Measurements from ENCODE around the gene ULK3. TPM values are rescaled to one million over a fixed set of nuclear protein-coding genes. Genes with fewer than 3 reads are reported as not detected.

The ULK3 gene
- total RNA-seq, 1 experiment from 2014 or later: 19.7 TPM

Other genes starting within 250 kb of the ULK3 start
- 46.1 and 54.9 TPM in 2 replicates for gene CLK3, start 227.3 kb downstream of the ULK3 start, total RNA-seq (2014; rRNA removed; shearing (Covaris generic))
- 6.1 and 6.2 TPM in 2 replicates for gene EDC3, start 147.1 kb downstream of the ULK3 start, total RNA-seq (2014; rRNA removed; shearing (Covaris generic))
- 0.33 and 2.3 TPM in 2 replicates for gene CYP1A1, start 117.6 kb downstream of the ULK3 start, total RNA-seq (2014; rRNA removed; shearing (Covaris generic))
- gene CYP1A2, start 94.3 kb downstream of the ULK3 start, total RNA-seq (2014; rRNA removed; shearing (Covaris generic)): not detected in 2 replicates
- 21.7 and 22.7 TPM in 2 replicates for gene CSK, start 61.1 kb downstream of the ULK3 start, total RNA-seq (2014; rRNA removed; shearing (Covaris generic))
- gene LMAN1L, start 30.3 kb downstream of the ULK3 start, total RNA-seq (2014; rRNA removed; shearing (Covaris generic)): 0.10 TPM in 1 of 2 replicates, not detected in the other
- not detected in 2 replicates for gene CPLX3, start 16.5 kb downstream of the ULK3 start, total RNA-seq (2014; rRNA removed; shearing (Covaris generic))
- gene SCAMP2, start 30.2 kb upstream of the ULK3 start, total RNA-seq (2014; rRNA removed; shearing (Covaris generic)): 14.3 and 21.3 TPM in 2 replicates
- gene MPI, start 46.9 kb upstream of the ULK3 start, total RNA-seq (2014; rRNA removed; shearing (Covaris generic)): 91.1 and 101 TPM in 2 replicates
- gene FAM219B, start 63.7 kb upstream of the ULK3 start, total RNA-seq (2014; rRNA removed; shearing (Covaris generic)): 28.4 and 46.5 TPM in 2 replicates
- gene COX5A, start 94.9 kb upstream of the ULK3 start, total RNA-seq (2014; rRNA removed; shearing (Covaris generic)): 160 and 163 TPM in 2 replicates
- 0.12 TPM in 1 of 2 replicates, not detected in the other for gene RPP25, start 113.6 kb upstream of the ULK3 start, total RNA-seq (2014; rRNA removed; shearing (Covaris generic))
- gene SCAMP5, start 152.4 kb upstream of the ULK3 start, total RNA-seq (2014; rRNA removed; shearing (Covaris generic)): 1.9 and 3.6 TPM in 2 replicates
- 5.4 and 11.6 TPM in 2 replicates for gene PPCDC, start 180.4 kb upstream of the ULK3 start, total RNA-seq (2014; rRNA removed; shearing (Covaris generic))